Cardiac atrium fibroblast (primary cell): ENCODE results near the gene IMPACT. TPM values are rescaled to one million over a fixed set of nuclear protein-coding genes. Genes with fewer than 3 reads are reported as not detected.

ENCODE experiments used
- total RNA-seq: library from RNA; depleted of rRNA; stranded (reverse); fragments of >200 nt; gene quantifications from 2 replicates; pipeline ENCODE4 v1.2.3, GENCODE V29; 2015

Gene IMPACT, protein sequence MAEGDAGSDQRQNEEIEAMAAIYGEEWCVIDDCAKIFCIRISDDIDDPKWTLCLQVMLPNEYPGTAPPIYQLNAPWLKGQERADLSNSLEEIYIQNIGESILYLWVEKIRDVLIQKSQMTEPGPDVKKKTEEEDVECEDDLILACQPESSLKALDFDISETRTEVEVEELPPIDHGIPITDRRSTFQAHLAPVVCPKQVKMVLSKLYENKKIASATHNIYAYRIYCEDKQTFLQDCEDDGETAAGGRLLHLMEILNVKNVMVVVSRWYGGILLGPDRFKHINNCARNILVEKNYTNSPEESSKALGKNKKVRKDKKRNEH
- total RNA-seq, result 25.1 and 33.0 TPM in 2 replicates

DNA sequence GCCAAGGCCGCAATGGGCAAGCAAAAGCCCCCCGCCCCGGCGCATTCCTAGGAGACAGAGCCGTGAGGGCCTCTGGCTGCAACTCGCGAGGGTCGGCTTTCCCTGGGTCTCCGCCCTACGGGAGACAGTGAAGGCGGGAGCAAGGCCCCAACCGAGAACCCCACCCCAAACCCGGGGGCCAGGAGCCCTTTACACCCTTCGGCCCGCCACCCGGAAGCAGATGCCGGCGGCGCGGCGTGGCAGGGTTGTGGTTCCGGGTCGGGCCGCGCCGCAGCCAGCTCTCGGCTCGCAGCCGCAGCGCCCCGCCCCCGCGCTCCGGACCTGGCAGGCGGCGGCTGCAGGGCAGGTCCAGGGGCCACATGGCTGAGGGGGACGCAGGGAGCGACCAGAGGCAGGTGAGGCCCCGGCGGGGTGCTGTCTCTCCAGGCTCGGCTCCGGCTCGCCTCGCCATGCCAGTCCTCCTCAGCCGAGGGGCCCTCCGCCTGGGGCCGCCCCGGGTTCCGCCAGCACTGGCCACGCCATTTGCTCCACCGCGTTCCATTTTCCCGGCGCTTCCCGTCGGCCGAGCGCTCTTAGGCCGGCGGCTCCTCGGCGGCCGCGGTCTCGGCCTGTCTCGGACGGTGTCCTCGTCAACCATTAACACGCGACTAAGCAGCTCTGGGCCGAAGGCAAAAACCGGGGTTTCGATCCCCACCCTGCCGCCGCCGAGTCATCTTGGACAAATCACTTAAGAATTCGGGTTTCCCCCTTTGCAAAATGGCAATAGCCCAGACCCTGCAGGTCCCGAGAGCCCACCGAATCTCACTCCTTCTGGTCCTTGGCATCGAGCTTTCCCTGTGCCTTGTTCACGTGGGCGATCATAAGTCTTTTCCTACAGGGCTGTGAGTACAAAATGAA, at the start of gene IMPACT:
Gene IMPACT, plus strand, starts transcription at position 273 of the 897 bp plus-strand sequence. Its CDS starts 87 bp downstream, at position 360.

DNA sequence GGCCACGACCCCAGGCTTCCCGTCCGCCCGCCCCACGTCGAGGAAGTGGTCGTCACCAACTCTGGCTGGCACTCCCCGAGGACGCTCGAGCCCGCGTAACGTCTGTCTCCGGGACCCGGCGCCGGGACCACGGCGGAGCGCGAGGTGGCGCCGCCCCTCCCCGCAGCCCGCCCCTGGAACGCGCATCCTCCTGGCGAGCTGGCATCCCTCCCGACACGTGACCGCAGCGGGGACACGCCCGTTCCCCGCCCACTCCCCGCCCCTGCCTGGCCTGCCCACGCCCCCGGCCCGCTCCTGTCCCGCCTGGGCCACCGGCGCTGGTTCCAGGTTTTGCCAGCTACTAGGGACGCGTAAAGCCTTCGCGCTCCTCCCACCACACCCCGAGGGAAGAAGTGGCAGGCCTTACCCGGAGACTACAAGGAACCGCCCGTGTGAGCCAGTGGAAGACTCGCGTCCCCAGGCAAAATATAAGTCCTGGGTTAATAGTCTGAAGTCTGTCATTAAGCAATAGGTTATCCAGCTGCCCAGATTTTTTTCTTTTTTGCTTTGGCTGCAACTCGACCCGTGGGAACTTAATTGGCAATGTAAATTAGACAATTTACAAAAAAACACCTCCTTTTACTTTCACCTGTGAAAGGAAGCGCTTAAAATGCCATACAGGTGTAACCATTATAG, 28.6 kb upstream of the IMPACT start, which contains the start of gene OSBPL1A:
Gene OSBPL1A, minus strand, starts transcription at position 131 of the 675 bp plus-strand sequence. CDS start 20,291 bp downstream, outside the sequence.

DNA sequence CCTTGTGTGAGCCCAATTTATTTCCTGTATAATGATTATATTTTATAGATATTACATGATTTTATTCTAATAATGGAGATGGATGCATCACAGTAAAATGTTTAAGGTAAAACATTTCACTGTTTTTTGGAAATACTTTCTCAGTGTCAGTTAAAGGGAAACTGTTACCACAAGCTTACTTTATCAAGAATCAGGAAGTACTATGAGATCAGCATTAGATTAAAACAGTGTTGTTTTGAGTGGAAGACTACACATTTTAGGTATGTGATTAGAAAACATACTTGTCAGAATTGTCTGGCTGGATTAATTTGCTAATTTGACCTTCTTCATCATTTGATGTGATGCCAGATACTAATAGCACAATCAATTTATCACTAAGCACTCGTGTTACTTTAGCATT, 33.9 kb downstream of the IMPACT start, which contains the start of gene HRH4:
Gene HRH4, plus strand, starts transcription at position 250 of the 400 bp plus-strand sequence. Its CDS starts 92 bp downstream, at position 342.

Other genes with a start within 250 kb of the IMPACT start
- 22.2 and 34.5 TPM in 2 replicates for gene OSBPL1A, start 28.8 kb upstream of the IMPACT start, total RNA-seq
- not detected in 2 replicates for gene HRH4, start 34.0 kb downstream of the IMPACT start, total RNA-seq